Prostate gland (tissue), 2 donors: ENCODE measurements around the gene SH3PXD2A. TPM values are rescaled to one million over a fixed set of nuclear protein-coding genes. Genes with fewer than 3 reads are reported as not detected.

Experiments used
- DNase-seq: peaks from one replicate; pipeline ENCODE4 v3.0.0-alpha.2; 2019; ENCODE audit warnings: low spot score
- H3K27ac ChIP-seq, 2 donors: fragments of 200-600 bp; sonication (generic); 2 replicates each; pipeline ENCODE4 v1.5.1; 2017 to 2019
- H3K27me3 ChIP-seq: fragments of 200-600 bp; sonication (generic); replicated peaks from 2 replicates; pipeline ENCODE4 v1.5.1; 2019; ENCODE audit not compliant: insufficient read depth
- H3K36me3 ChIP-seq, 2 donors: fragments of 200-600 bp; sonication (generic); 1 replicate in 1 of 2; 2 replicates in 1 of 2; pipeline versions ENCODE4 v1.5.1 to v1.8.1; 2017 to 2019
- H3K4me1 ChIP-seq: fragments of 200-600 bp; sonication (generic); replicated peaks from 2 replicates; pipeline ENCODE4 v1.5.1; 2019
- H3K4me3 ChIP-seq, 2 donors: fragments of 200-600 bp; sonication (generic); 2 replicates each; pipeline ENCODE4 v1.5.1; 2017 to 2019
- H3K9me3 ChIP-seq: fragments of 200-600 bp; sonication (generic); 2 replicates; pipeline ENCODE4 v1.5.1; 2017
- CTCF ChIP-seq, 4 experiments: fragments of 200-600 bp in 2 of 4; fragments of 450-650 bp in 2 of 4; sonication (generic) in 2 of 4; IDR thresholded peaks; 1 replicate in 3 of 4; 2 replicates in 1 of 4; pipeline ENCODE4 v1.5.1; 2016 to 2019; ENCODE audit warnings: antibody characterized with exemption in 4 of 4, mild to moderate bottlenecking in 2 of 4, moderate library complexity in 2 of 4
- POLR2A ChIP-seq: fragments of 450-650 bp; IDR thresholded peaks from one replicate; pipeline ENCODE4 v1.6.1; 2016; ENCODE audit warnings: antibody characterized with exemption, mild to moderate bottlenecking
- POLR2AphosphoS5 ChIP-seq: sonication (generic); formaldehyde crosslinking; IDR thresholded peaks from one replicate; pipeline ENCODE4 v1.6.1; 2017; ENCODE audit warnings: antibody characterized with exemption
- WGBS: methylation state at CpG from one replicate; pipeline ENCODE4 v1.1.5; 2018; 5-methylcytosine and 5-hydroxymethylcytosine counted together
- intact Hi-C: fragments of 100-400 bp; cut with DNase I; formaldehyde crosslinking; loops from one replicate; pipeline ENCODE4 v1.14.2; 2022
- total RNA-seq, 2 donors: library from RNA; depleted of rRNA; stranded (reverse); fragments of >200 nt; gene quantifications; one replicate each; pipeline ENCODE4 v1.1.0, GENCODE V29; 2016

SH3PXD2A gene
- total RNA-seq, 2 donors from 2014 or later, result 14.2 to 26.4 TPM

GRCh38 chr10:103622286-103622685 is 233.1 kb downstream of the SH3PXD2A start:
- peaks cover 0 to 5% of the 10 kb centered on the region in 2 donors for H3K36me3 ChIP-seq
- H3K4me1 ChIP-seq, result no peaks in the 10 kb centered on the region
- peak overlapping the region; percentile 16 to 18 for H3K27ac ChIP-seq
- no peak for TF ChIP-seq POLR2AphosphoS5
- no peak for TF ChIP-seq CTCF (IDR thresholded peaks at IDR 0.05)
- no peak for TF ChIP-seq POLR2A
- no peaks in the 10 kb centered on the region for H3K27me3 ChIP-seq
- no peak overlapping the region for H3K4me3 ChIP-seq
- intact Hi-C loops, result no loop called here
- DNase-seq, result no peak
- 85% methylated on average over 18 of the region's 18 CpGs for WGBS
- no peaks in the 10 kb centered on the region for H3K9me3 ChIP-seq

- intact Hi-C loops, result no loop called here
- Histone ChIP-seq H3K4me3 (no peak overlapping the region), H3K4me1 (no peaks in the 10 kb centered on the region), H3K9me3 (no peaks in the 10 kb centered on the region), H3K27me3 (no peaks in the 10 kb centered on the region), H3K36me3 (no peaks in the 10 kb centered on the region), H3K27ac (peak overlapping the region; percentile 16 to 18)
- TF ChIP-seq POLR2AphosphoS5, result no peak
- TF ChIP-seq CTCF (IDR thresholded peaks at IDR 0.05), result no peak
- TF ChIP-seq POLR2A, result no peak
- WGBS, result 12% methylated on average over 4 of the region's 4 CpGs
- no peak for DNase-seq
Observed at GRCh38 chr10:103621783-103622125, 233.6 kb downstream of the SH3PXD2A start.

- Histone ChIP-seq H3K9me3 (no peaks in the 10 kb centered on the region), H3K27ac (peak overlapping the region; percentile 16 to 18), H3K36me3 (no peaks in the 10 kb centered on the region), H3K4me3 (no peak overlapping the region), H3K4me1 (no peaks in the 10 kb centered on the region), H3K27me3 (no peaks in the 10 kb centered on the region)
- WGBS, result 81% methylated on average over 15 of the region's 15 CpGs
- intact Hi-C loops, result no loop called here
- TF ChIP-seq POLR2A, result no peak
- TF ChIP-seq POLR2AphosphoS5, result no peak
- TF ChIP-seq CTCF (IDR thresholded peaks at IDR 0.05), result no peak
- DNase-seq, result no peak
Observed at GRCh38 chr10:103620891-103621782, 234.2 kb downstream of the SH3PXD2A start.

- intact Hi-C loops, result no loop called here
- H3K27me3 ChIP-seq, result no peaks in the 10 kb centered on the region
- WGBS, result 80% methylated on average over 7 of the region's 7 CpGs
- no peaks in the 10 kb centered on the region for H3K9me3 ChIP-seq
- no peak for DNase-seq
- peak overlapping the region in 1 of 2 donors; percentile 15 for H3K27ac ChIP-seq
- H3K4me3 ChIP-seq, result no peak overlapping the region
- no peaks in the 10 kb centered on the region for H3K4me1 ChIP-seq
- TF ChIP-seq CTCF (IDR thresholded peaks at IDR 0.05) (no peak), POLR2A (no peak), POLR2AphosphoS5 (no peak)
- H3K36me3 ChIP-seq, result no peaks in the 10 kb centered on the region
Observed at GRCh38 chr10:103620352-103620740, 235.0 kb downstream of the SH3PXD2A start.
